ENCODE results near the gene PRLHR.

Gene PRLHR

DNA sequence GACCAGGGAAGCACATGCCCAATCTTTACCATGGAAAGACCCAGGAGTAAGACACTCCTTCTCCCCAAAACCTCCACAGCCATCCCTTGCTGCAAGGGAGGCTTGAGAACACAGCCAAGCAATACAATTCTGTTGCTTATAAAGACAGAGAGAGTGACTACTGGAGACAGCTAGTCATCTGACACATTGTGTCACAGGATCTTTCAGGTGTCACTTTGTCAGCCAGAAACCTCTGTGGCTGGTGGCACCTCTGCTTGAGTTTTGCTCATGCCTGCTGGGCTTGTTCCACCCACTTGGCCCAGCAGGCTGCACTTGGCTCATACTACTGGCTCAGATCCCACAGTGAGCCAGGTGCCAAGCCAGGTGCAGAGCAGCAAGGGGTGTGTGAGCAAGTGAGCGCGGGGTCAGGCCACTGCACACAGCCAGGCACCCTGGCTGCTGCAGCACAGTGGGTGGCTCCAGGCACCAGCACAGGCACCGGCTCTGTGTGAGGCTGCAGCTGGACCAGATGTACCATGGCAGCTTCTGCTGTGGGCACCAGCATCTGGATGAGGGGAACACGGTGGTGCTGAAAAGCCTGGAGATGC lies 12.4 kb upstream of the PRLHR start:
- TF ChIP-seq, protein P1, sequence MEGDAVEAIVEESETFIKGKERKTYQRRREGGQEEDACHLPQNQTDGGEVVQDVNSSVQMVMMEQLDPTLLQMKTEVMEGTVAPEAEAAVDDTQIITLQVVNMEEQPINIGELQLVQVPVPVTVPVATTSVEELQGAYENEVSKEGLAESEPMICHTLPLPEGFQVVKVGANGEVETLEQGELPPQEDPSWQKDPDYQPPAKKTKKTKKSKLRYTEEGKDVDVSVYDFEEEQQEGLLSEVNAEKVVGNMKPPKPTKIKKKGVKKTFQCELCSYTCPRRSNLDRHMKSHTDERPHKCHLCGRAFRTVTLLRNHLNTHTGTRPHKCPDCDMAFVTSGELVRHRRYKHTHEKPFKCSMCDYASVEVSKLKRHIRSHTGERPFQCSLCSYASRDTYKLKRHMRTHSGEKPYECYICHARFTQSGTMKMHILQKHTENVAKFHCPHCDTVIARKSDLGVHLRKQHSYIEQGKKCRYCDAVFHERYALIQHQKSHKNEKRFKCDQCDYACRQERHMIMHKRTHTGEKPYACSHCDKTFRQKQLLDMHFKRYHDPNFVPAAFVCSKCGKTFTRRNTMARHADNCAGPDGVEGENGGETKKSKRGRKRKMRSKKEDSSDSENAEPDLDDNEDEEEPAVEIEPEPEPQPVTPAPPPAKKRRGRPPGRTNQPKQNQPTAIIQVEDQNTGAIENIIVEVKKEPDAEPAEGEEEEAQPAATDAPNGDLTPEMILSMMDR (IDR thresholded peaks at IDR 0.05; ENCODE audit: borderline replicate concordance, insufficient read depth, low read depth, low read length), result no peak
- no peak overlapping the region for H3K4me3 ChIP-seq (ENCODE audit: low read depth, low read length)

DNA sequence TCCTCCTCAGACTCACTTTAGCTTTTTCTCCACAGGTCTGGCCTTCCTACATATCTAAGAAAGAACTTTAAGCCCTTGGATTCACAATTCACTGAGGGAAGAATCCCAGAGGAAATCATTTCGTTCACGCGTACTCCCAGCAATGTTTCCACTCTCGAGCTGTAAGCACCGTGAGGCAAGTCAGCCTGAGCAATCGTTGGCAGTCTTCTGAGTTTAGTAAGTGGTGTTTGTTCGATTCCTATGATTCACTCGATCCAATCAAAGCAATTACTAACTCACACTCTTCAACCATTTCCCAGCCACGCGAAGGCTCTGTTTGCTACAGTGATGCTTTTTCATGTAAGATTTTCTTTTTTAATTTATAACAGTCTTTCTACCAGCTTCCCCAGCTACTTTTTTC lies 10.2 kb upstream of the PRLHR start:
- no peak overlapping the region for H3K4me3 ChIP-seq (ENCODE audit: low read depth, low read length)
- TF ChIP-seq, protein P1 (IDR thresholded peaks at IDR 0.05; ENCODE audit: borderline replicate concordance, insufficient read depth, low read depth, low read length), result no peak

DNA sequence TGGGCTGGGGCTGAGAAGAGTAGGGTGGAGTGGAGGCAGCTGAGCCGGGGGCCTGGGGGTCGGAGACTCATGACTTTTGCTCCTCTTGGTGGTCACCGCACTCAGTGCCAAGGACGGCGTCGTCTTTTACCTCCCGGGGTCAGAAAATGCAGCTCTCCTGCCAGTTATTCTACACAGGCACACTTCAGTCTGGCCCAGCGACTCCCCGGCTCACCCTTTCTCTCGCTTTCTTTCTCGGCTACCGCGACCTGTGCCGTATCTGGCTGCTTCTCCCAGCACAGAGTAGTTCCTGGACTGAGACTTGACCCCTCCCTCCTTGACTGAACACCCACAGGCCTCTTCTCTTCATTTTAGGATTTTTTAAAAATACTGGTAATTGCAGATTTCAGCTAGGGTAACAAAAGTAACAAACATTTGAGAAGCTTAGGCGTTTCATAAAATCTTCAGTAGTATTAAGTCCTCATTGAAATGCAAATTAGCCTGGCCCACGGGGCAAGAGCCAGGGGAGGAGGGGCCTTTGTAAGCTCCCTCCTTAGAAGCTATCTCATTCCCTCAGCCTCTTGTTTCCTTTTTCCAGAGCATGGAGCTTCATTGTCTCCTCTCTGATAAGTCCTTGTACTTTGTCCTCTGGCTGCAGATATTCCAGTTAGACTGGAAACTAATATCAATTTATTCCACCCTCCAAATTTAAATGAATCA lies 1.1 kb upstream of the PRLHR start:
- TF ChIP-seq, protein P1 (IDR thresholded peaks at IDR 0.05; ENCODE audit: borderline replicate concordance, insufficient read depth, low read depth, low read length), result no peak
- no peak overlapping the region for H3K4me3 ChIP-seq (ENCODE audit: low read depth, low read length)

DNA sequence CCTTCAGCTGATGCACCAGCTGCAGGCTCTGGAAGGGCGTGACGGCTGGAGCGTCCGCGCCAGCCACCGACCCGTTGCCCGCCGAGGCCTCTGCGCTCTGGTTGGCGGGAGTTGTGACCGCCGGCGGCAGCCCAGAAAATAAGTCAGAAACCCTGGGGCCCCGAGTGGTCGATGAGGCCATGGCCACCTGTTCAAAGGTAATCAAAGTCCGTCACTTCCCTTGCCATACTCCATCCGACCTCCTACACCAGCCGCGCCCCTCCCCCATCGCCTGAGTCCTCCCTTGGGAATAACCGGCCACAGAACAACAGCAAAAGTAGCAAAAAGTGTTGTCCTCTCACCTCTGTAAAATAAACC lies 406 bp downstream of the PRLHR start:
- no peak overlapping the region for H3K4me3 ChIP-seq (ENCODE audit: low read depth, low read length)
- TF ChIP-seq, protein P1 (IDR thresholded peaks at IDR 0.05; ENCODE audit: borderline replicate concordance, insufficient read depth, low read depth, low read length), result no peak

DNA sequence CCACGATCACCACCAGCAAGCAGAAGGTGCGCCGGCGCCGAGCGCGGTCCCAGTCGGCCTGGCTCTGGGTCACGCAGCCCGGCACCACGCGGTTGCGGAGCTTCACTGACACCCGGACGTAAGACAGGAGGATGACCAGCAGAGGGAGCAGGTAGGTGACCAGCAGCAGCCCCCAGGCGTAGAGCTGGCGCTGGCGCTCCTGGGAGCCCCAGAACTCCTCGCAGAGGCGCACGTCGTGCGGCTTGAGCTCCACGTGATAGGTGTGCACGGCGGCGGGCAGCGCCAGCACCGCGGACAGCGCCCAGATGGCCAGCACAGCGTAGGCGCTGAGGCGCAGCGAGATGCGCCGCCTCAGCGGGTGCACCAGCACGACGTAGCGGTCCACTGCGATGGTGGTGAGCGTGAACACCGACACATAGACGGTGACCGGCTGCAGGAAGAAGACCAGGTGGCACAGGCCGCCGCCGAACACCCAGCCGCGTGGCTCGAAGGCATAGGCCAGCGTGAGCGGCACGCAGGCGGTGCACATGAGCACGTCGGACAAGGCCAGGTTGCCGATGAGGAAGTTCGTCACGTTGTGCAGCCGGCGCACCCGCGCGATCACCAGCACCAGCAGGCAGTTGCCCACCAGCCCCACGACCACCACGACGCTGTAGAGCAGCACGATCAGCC lies 920 bp downstream of the PRLHR start:
- TF ChIP-seq, protein P1 (IDR thresholded peaks at IDR 0.05; ENCODE audit: borderline replicate concordance, insufficient read depth, low read depth, low read length), result no peak
- H3K4me3 ChIP-seq (ENCODE audit: low read depth, low read length), result no peak overlapping the region

DNA sequence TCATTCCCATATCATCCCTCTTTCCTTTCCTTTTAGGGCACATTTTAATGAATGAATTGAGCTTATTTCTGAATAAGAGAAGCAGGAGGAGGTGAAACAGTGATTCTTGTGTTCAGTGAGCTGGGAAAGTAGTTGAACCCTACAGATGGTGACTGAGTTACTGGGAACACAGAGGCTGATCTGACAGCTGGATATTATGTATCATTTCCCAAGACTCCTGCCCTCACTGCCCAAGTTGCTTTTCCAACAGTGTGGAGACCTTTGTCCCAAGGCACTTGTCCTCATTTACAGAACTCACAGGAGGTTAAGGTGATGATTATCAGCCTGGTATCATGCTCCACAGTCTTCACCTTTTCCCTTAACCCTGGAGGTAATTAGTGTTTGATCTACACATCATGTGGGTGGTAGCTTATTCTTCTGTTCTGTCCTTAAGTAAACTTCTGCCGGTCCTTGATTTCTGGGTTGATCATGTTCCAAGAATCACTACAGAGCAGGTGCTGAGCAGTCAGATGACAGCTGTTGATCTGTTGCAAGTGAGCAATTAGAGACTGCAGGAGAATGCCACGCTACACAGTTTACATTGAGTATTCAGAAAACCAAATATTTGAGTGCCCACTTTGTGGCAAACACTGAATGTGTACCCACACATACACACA lies 2.6 kb downstream of the PRLHR start:
- H3K4me3 ChIP-seq (ENCODE audit: low read depth, low read length), result no peak overlapping the region
- TF ChIP-seq, protein P1 (IDR thresholded peaks at IDR 0.05; ENCODE audit: borderline replicate concordance, insufficient read depth, low read depth, low read length), result no peak
